Thyroid gland (tissue), 4 donors: Measurements from ENCODE around the gene GAREM1. TPM values are rescaled to one million over a fixed set of nuclear protein-coding genes. Genes with fewer than 3 reads are reported as not detected.

Experiments
- DNase-seq, 2 donors: peaks; one replicate each; pipeline ENCODE4 v3.0.0-alpha.2; 2019
- H3K27ac ChIP-seq, 3 donors: fragments of 200-600 bp; sonication (generic); 1 replicate in 2 of 3; 2 replicates in 1 of 3; pipeline ENCODE4 v1.5.1; 2016 to 2019; ENCODE audit warnings: mild to moderate bottlenecking in 1 of 3, moderate library complexity in 1 of 3
- H3K27me3 ChIP-seq: fragments of 200-600 bp; sonication (generic); one replicate; pipeline ENCODE4 v1.5.1; 2019
- H3K36me3 ChIP-seq, 2 donors: fragments of 200-600 bp; sonication (generic); one replicate each; pipeline ENCODE4 v1.5.1; 2016 to 2019
- H3K4me1 ChIP-seq, 2 donors: fragments of 200-600 bp; sonication (generic); one replicate each; pipeline ENCODE4 v1.5.1; 2017 to 2019
- H3K4me3 ChIP-seq, 3 donors: fragments of 200-600 bp; sonication (generic); replicated peaks in 1 of 3; 1 replicate in 2 of 3; 2 replicates in 1 of 3; pipeline ENCODE4 v1.5.1; 2016; ENCODE audit warnings: mild to moderate bottlenecking in 1 of 3
- H3K9me3 ChIP-seq: fragments of 200-600 bp; sonication (generic); one replicate; pipeline ENCODE4 v1.5.1; 2017
- CTCF ChIP-seq, 6 experiments: fragments of 200-600 bp in 3 of 6; fragments of 450-650 bp in 3 of 6; sonication (generic) in 3 of 6; IDR thresholded peaks; one replicate each; pipeline ENCODE4 v1.5.1; 2016 to 2019; ENCODE audit warnings: antibody characterized with exemption in 6 of 6, mild to moderate bottlenecking in 2 of 6, inconsistent platforms in 1 of 6, moderate library complexity in 1 of 6
- POLR2A ChIP-seq, 2 donors: fragments of 450-650 bp; IDR thresholded peaks; one replicate each; pipeline ENCODE4 v1.6.1; 2017; ENCODE audit warnings: antibody characterized with exemption in 2 of 2, mild to moderate bottlenecking in 2 of 2, moderate library complexity in 1 of 2
- WGBS, 2 donors: methylation state at CpG; one replicate each; pipeline ENCODE4 v1.1.5; 2017; 5-methylcytosine and 5-hydroxymethylcytosine counted together
- intact Hi-C: fragments of 100-400 bp; cut with DNase I; formaldehyde crosslinking; loops from one replicate; pipeline ENCODE4 v1.15.1; 2023
- total RNA-seq, 4 donors: library from RNA; depleted of rRNA; stranded (reverse); fragments of >200 nt; gene quantifications; one replicate each; pipeline ENCODE4 v1.2.3, GENCODE V29; 2016

Gene GAREM1
- total RNA-seq, 4 donors from 2014 or later, result 4.6 to 6.8 (median 5.8) TPM

- no peak for DNase-seq
- TF ChIP-seq POLR2A (IDR thresholded peaks at IDR 0.05) (no peak), CTCF (IDR thresholded peaks at IDR 0.05) (no peak)
- 92% methylated on average over 4 of the region's 4 CpGs for WGBS, 2 donors
- Histone ChIP-seq H3K4me3 (no peak overlapping the region), H3K4me1 (peaks cover 7 to 9% of the 10 kb centered on the region in 2 donors), H3K9me3 (no peaks in the 10 kb centered on the region), H3K27me3 (no peaks in the 10 kb centered on the region), H3K36me3 (no peaks in the 10 kb centered on the region), H3K27ac (no peak overlapping the region)
- intact Hi-C loops, result loop anchor here (10.0 kb wide), 1 partner anchor 56 kb away; no protein-coding TSS in a partner anchor
Observed at GRCh38 chr18:32328974-32329373, 141.7 kb downstream of the GAREM1 start.

- Histone ChIP-seq H3K27ac (no peak overlapping the region), H3K4me3 (no peak overlapping the region), H3K27me3 (no peaks in the 10 kb centered on the region), H3K36me3 (no peaks in the 10 kb centered on the region), H3K4me1 (peaks cover 7 to 9% of the 10 kb centered on the region in 2 donors), H3K9me3 (no peaks in the 10 kb centered on the region)
- intact Hi-C loops, result loop anchor here (10.0 kb wide), 1 partner anchor 56 kb away; no protein-coding TSS in a partner anchor
- no peak for DNase-seq
- WGBS, 2 donors, result 86 to 91% methylated on average over 1 of the region's 1 CpG
- TF ChIP-seq POLR2A (IDR thresholded peaks at IDR 0.05), result no peak
- TF ChIP-seq CTCF (IDR thresholded peaks at IDR 0.05), result no peak
Observed at GRCh38 chr18:32328379-32328778, 142.3 kb downstream of the GAREM1 start.

- H3K36me3 ChIP-seq, result no peaks in the 10 kb centered on the region
- no peaks in the 10 kb centered on the region for H3K9me3 ChIP-seq
- no peak for TF ChIP-seq POLR2A (IDR thresholded peaks at IDR 0.05)
- H3K27me3 ChIP-seq, result no peaks in the 10 kb centered on the region
- intact Hi-C loops, result loop anchor here (10.0 kb wide), 1 partner anchor 58 kb away; no protein-coding TSS in a partner anchor
- no peak overlapping the region for H3K27ac ChIP-seq
- H3K4me1 ChIP-seq, result peaks cover 7 to 9% of the 10 kb centered on the region in 2 donors
- H3K4me3 ChIP-seq, result no peak overlapping the region
- DNase-seq, result no peak
- 51 to 63% methylated on average over 3 of the region's 3 CpGs for WGBS, 2 donors
Observed at GRCh38 chr18:32326450-32327308, 144.0 kb downstream of the GAREM1 start.

GRCh38 chr18:32324181-32324580, 146.5 kb downstream of the GAREM1 start:
- DNase-seq, result no peak
- H3K9me3 ChIP-seq, result no peaks in the 10 kb centered on the region
- no peak for TF ChIP-seq CTCF (IDR thresholded peaks at IDR 0.05)
- no peak for TF ChIP-seq POLR2A (IDR thresholded peaks at IDR 0.05)
- no peak overlapping the region for H3K4me3 ChIP-seq
- intact Hi-C loops, result loop anchor here (10.0 kb wide), 1 partner anchor 61 kb away; no protein-coding TSS in a partner anchor
- H3K27ac ChIP-seq, result no peak overlapping the region
- H3K27me3 ChIP-seq, result no peaks in the 10 kb centered on the region
- H3K36me3 ChIP-seq, result no peaks in the 10 kb centered on the region
- 71 to 83% methylated on average over 4 of the region's 4 CpGs for WGBS, 2 donors
- H3K4me1 ChIP-seq, result peaks cover 9 to 11% of the 10 kb centered on the region in 2 donors

- no peaks in the 10 kb centered on the region for H3K27me3 ChIP-seq
- 82 to 91% methylated on average over 1 of the region's 1 CpG for WGBS, 2 donors
- no peak for DNase-seq
- no peaks in the 10 kb centered on the region for H3K9me3 ChIP-seq
- no peak overlapping the region for H3K4me3 ChIP-seq
- peaks cover 17 to 20% of the 10 kb centered on the region in 2 donors for H3K4me1 ChIP-seq
- intact Hi-C loops, result loop anchor here (10.0 kb wide), 1 partner anchor 63 kb away; no protein-coding TSS in a partner anchor
- TF ChIP-seq POLR2A (IDR thresholded peaks at IDR 0.05) (no peak), CTCF (IDR thresholded peaks at IDR 0.05) (no peak)
- H3K27ac ChIP-seq, result no peak overlapping the region
- H3K36me3 ChIP-seq, result no peaks in the 10 kb centered on the region
Observed at GRCh38 chr18:32321826-32322225, 148.9 kb downstream of the GAREM1 start.
